Urothelium cell line (cell line): ENCODE measurements around the gene SOAT2.

ENCODE experiments used
- DNase-seq: peaks from one replicate; pipeline ENCODE4 v3.0.0; 2011; ENCODE audit warnings: low spot score, mixed read lengths
- FAIRE-seq: peaks from 2 replicates; lab custom pipeline; 2011; peaks lifted over from hg19 to GRCh38; lab: Jason Lieb, UNC

SOAT2 gene, protein sequence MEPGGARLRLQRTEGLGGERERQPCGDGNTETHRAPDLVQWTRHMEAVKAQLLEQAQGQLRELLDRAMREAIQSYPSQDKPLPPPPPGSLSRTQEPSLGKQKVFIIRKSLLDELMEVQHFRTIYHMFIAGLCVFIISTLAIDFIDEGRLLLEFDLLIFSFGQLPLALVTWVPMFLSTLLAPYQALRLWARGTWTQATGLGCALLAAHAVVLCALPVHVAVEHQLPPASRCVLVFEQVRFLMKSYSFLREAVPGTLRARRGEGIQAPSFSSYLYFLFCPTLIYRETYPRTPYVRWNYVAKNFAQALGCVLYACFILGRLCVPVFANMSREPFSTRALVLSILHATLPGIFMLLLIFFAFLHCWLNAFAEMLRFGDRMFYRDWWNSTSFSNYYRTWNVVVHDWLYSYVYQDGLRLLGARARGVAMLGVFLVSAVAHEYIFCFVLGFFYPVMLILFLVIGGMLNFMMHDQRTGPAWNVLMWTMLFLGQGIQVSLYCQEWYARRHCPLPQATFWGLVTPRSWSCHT

DNA sequence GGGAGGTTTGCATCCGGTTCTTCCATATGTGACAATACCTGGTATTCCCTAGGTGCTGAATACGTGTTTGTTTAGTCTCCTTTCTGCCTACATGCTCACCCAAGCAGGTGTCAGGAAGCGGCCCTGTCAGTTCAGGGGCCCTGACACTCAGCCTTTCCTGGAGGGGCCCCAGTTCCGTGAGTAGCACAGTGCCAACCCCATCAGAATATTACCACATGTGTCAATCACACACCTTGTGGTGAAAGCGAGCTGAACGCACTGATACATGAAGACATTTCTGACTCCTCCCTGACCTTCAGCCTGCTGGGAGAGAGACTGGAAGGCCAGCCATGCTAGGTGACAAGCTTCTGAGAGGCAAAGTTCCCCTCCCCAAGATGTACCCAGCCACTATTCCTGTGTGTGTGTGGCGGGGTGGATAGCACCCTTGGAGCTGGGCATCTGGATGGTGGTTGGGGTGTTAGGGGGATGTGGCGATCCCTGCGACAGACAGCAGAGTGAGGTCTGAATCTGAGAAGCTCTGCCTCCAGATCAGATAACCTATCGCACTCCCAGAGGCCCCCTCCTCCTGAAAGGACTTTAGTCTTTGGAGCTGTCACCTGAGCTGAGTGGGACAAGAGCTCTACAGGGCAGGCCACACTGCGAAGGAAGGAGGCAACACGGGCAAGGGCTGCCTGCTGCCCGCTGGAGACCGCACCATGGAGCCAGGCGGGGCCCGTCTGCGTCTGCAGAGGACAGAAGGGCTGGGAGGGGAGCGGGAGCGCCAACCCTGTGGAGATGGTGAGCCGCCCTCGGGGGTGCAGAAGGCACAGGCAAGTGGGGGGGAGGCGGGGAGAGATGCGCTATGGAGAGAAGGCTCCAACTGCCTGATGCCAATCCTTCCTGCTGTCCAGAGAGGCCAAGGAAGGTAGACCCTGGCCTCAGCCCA, at the start of gene SOAT2:
Gene SOAT2 (plus strand): TSS at position 604 of the 925 bp plus-strand sequence. CDS start 92 bp downstream, at position 696.
- DNase-seq (no peak), FAIRE-seq (no peak)

DNA sequence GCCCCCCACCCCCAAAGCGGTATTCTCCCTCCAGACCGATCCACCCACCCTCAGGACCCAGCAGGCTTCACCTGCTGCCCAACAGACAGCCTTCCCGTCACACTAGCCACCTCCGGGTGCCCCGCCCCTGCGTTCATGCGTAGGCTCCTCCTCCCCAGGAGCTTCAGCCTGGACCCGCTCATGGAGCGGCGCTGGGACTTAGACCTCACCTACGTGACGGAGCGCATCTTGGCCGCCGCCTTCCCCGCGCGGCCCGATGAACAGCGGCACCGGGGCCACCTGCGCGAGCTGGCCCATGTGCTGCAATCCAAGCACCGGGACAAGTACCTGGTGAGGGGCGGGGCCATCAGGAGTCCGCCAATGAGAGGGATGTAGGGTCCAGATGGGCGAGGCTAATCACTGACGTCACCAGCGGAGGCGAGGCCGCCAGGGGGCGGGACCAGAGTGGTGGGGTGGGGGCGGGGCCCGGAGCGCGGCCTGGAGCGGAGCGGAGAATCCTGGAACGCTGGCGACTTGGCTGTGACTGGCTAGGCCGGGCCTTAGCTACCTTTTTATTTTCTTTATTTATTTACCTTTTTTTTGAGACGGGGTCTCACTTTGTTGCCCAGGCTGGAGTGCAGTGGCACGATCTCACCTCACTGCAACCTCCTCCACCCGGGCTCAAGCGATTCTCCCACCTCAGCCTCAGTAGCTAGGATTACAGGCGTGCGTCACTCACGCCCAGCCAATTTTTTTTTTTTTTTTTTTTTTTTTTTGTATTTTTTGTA, 49.0 kb upstream of the SOAT2 start:
- no peak for FAIRE-seq
- no peak for DNase-seq

DNA sequence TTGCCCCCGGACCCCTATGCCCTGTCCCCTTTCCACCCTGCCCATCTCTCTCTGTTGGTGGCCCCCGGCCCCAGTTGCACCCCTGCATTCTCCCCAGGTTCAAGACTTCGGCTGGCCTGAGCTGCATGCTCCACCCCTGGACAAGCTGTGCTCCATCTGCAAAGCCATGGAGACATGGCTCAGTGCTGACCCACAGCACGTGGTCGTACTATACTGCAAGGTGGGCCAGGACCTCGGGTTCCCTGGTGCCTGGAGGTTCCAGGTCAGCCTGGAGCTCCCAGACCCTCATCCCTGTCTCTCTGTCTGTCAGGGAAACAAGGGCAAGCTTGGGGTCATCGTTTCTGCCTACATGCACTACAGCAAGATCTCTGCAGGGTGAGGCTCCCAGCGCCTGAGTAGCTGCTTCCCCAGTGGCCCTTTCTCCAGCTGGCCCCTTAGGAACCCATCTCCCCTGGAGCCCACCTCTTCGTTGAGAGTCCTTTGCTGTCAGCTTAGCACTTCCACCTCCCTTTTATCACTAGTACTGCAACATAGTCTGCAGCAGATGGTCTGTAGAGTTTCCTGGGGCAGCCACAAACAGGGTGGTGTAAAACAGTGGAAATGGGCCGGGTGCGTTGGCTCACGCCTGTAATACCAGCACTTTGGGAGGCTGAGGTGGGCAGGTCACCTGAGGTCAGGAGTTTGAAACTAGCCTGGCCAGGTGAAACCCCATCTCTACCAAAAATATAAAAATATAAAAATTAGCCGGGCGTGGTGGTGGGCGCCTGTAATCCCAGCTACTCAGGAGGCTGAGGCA, 47.6 kb upstream of the SOAT2 start:
- FAIRE-seq, result no peak
- no peak for DNase-seq

DNA sequence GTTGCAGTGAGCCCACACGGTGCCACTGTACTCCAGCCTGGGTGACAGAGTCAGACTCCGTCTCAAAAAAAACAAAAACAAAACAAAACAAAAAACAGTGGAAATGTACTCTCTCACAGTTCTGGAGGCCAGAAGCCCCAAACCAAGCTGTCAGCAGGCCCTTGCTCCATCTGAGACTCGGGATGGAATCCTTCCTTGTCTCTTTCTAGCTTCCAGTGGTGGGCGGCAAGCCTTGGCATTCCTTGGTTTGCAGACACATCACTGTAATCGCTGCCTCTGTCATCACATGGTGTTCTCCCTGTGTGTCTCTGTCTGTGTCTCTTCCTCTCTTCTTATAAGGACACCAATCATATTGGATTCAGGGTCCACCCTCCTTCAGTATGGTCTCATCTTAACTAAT, 47.0 kb upstream of the SOAT2 start:
- no peak for FAIRE-seq
- DNase-seq, result no peak

DNA sequence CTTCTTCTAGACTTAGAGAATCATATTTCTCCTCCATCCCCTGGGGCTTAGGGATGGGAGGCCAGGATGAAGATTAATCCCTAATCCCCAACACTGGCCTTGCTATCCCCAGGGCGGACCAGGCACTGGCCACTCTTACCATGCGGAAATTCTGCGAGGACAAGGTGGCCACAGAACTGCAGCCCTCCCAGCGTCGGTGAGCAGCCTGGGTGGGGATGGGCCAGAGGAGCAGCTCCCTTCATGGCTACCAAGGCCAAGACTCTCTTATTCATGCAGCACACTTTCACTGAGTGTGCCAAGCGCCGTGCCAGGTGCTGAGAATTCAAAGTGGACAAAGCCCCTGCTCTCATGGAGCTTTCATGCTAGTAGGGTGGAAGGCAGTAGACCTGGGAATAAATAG, 46.4 kb upstream of the SOAT2 start:
- FAIRE-seq, result no peak
- DNase-seq, result no peak

DNA sequence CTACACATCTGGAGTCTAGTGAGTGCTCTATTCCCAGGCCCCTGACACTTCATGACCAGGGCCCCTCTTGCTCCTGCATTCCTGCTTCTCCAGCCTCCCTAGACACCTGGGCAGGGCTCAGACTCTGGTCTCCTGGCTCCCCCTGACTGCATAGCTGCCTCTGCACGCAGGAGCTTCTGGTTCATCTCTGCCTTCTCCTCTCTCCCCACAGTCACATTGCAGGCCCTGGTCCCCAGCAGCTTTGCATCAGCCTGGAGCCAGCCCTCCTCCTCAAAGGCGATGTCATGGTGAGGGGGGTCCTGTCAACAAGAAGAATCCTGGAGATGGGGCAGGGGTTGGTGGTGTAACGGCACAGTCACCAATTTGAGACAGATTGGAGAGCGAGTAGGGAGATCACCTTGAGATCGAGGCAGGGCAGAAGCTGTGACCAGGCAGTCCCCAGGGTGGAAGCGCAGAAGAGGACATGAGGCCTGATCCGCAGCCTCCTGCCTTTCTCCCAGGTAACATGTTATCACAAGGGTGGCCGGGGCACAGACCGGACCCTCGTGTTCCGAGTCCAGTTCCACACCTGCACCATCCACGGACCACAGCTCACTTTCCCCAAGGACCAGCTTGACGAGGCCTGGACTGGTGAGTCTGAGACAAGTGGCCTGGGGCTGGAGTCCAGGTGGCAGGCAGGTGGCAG, 45.3 kb upstream of the SOAT2 start:
- DNase-seq, result no peak

DNA sequence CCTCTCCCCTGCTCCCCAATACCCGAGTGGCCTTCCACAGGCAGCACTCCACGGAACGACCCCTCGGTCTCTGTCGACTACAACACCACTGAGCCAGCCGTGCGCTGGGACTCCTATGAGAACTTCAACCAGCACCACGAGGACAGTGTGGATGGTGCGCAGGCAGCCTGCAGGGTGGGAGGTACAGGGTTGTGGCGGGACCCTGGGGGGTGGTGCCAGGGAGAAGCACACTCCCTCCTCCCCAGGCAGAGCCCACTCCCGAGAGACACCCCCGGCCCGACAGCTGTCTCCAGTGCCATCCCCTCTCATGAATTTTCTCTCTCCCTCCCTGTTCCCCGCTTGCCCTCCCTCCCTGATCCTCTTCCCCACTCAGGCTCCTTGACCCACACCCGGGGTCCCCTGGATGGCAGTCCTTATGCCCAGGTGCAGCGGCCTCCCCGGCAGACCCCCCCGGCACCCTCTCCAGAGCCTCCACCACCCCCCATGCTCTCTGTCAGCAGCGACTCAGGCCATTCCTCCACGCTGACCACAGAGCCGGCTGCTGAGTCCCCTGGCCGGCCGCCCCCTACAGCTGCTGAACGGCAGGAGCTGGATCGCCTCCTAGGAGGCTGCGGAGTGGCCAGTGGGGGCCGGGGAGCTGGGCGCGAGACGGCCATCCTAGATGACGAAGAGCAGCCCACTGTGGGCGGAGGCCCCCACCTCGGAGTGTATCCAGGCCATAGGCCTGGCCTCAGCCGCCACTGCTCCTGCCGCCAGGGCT, 44.4 kb upstream of the SOAT2 start:
- FAIRE-seq (no peak), DNase-seq (no peak)

More for the DNA sequence above, 45.3 kb upstream of the SOAT2 start:
- FAIRE-seq, result no peak

DNA sequence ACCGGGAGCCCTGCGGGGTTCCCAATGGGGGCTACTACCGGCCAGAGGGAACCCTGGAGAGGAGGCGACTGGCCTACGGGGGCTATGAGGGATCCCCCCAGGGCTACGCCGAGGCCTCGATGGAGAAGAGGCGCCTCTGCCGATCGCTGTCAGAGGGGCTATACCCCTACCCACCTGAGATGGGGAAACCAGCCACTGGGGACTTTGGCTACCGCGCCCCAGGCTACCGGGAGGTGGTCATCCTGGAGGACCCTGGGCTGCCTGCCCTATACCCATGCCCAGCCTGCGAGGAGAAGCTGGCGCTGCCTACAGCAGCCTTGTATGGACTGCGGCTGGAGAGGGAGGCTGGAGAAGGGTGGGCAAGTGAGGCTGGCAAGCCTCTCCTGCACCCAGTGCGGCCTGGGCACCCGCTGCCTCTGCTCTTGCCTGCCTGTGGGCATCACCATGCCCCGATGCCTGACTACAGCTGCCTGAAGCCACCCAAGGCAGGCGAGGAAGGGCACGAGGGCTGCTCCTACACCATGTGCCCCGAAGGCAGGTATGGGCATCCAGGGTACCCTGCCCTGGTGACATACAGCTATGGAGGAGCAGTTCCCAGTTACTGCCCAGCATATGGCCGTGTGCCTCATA, 43.7 kb upstream of the SOAT2 start:
- FAIRE-seq (no peak), DNase-seq (no peak)

DNA sequence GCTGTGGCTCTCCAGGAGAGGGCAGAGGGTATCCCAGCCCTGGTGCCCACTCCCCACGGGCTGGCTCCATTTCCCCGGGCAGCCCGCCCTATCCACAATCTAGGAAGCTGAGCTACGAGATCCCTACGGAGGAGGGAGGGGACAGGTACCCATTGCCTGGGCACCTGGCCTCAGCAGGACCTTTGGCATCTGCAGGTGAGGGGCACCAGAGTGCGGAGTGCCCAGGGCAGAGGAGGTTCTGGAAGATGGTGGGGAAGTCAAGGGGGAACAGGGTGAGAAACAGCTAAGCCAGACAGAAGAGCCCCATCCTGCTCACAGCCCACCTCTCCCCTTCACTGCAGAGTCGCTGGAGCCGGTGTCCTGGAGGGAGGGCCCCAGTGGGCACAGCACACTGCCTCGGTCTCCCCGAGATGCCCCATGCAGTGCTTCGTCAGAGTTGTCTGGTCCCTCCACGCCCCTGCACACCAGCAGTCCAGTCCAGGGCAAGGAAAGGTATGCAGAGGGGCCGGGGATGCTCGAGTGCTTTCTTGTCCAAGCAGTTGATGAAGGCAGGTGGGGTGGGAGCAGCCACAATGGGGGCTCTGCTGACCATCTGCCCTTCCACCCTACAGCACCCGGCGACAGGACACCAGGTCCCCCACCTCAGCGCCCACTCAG, 43.1 kb upstream of the SOAT2 start:
- no peak for FAIRE-seq
- no peak for DNase-seq

DNA sequence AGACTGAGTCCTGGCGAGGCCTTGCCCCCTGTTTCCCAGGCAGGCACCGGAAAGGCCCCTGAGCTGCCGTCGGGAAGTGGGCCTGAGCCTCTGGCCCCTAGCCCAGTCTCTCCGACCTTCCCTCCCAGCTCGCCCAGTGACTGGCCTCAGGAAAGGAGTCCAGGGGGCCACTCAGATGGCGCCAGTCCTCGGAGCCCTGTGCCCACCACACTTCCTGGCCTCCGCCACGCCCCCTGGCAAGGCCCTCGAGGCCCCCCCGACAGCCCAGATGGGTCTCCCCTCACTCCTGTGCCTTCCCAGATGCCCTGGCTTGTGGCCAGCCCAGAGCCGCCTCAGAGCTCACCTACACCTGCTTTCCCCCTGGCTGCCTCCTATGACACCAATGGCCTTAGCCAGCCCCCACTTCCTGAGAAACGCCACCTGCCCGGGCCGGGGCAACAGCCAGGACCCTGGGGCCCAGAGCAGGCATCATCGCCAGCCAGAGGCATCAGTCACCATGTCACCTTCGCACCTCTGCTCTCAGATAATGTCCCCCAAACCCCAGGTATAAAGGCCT, 42.5 kb upstream of the SOAT2 start:
- no peak for DNase-seq
- FAIRE-seq, result no peak

DNA sequence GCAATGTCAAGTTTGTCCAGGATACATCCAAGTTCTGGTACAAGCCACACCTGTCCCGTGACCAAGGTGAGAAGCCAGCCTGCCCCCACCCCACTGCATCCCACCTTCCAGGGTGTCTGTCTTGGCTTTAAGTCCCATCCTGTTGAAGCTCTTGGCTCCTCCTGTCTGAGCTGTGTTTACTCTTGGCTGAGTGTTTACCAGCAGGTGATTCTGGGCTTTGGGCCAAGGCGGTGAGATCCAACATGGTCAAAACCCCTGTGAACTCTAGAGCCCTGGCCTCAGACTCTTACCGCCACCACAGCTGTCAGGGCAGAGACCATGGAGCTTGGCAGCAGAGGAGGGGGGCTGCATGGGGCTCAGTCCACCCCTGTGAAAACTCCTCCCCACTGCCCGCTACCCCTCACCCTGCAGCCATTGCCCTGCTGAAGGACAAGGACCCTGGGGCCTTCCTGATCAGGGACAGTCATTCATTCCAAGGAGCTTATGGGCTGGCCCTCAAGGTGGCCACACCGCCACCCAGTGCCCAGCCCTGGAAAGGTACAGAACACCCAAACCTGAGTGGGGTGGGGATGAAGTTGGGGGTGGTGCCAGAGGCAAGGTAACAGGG, 41.8 kb upstream of the SOAT2 start:
- FAIRE-seq, result no peak
- DNase-seq, result no peak

DNA sequence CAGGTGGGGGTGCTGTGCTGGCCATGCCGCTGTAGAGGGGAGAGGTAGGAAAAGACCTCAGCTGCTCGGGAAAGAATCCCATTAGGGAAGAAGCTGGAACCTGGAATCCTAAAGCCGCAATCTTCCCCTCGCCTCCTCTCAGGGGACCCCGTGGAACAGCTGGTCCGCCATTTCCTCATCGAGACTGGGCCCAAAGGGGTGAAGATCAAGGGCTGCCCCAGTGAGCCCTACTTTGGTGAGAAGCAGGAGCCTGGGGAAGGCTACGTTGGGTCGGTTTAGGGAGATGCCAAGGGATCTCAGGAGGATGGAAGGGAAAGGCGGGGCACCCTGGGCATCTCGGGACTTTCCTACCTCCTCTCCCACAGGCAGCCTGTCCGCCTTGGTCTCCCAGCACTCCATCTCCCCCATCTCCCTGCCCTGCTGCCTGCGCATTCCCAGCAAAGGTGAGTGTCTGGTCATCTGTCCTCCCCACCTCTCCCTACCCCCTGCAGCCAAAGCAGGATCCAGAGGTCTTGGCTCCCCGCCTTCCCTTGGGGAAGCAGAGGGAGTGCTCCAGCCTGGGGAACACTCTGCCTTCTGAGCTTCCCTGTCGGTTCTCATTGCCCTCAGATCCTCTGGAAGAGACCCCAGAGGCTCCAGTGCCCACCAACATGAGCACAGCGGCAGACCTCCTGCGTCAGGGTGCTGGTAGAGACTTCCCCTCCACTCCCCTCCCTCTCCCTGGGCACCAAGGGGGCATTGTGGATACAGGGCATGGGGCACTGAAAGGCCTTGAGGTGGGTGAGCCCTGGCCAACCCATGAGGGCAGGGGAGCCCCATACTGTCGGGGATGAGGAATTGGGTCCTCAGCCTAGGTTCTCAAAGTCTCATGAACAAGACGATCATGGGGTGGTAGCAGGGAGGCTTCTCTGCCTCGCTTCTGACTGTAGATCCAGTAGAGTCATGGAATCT, 41.0 kb upstream of the SOAT2 start:
- DNase-seq (no peak), FAIRE-seq (no peak)

DNA sequence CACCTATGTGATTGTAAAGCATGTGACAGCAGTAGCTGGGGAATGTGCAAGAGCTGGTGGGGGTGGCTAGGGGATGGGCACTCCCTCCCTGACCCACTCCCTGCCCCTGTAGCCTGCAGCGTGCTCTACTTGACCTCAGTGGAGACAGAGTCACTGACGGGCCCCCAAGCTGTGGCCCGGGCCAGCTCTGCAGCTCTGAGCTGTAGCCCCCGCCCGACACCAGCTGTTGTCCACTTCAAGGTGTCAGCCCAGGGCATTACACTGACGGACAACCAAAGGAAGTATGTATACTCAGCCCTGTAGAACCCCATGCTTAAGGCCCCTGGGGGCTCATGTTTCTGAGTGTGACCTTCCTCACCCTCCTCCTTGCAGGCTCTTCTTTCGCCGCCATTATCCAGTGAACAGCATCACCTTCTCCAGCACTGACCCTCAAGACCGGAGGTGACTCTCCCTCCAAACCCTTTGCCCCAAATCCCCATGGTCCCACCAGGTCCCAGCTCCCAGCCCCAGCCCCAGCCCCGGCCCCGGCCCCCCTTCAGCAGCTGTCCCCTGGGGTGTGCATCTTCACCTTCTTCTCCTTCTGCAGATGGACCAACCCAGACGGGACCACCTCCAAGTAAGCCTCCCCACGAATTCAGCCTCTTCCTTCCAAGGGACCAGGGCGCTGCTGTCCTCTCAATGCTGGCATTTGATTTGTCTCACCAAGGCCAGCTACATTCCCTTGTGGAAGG, 40.1 kb upstream of the SOAT2 start:
- FAIRE-seq, result no peak
- no peak for DNase-seq

DNA sequence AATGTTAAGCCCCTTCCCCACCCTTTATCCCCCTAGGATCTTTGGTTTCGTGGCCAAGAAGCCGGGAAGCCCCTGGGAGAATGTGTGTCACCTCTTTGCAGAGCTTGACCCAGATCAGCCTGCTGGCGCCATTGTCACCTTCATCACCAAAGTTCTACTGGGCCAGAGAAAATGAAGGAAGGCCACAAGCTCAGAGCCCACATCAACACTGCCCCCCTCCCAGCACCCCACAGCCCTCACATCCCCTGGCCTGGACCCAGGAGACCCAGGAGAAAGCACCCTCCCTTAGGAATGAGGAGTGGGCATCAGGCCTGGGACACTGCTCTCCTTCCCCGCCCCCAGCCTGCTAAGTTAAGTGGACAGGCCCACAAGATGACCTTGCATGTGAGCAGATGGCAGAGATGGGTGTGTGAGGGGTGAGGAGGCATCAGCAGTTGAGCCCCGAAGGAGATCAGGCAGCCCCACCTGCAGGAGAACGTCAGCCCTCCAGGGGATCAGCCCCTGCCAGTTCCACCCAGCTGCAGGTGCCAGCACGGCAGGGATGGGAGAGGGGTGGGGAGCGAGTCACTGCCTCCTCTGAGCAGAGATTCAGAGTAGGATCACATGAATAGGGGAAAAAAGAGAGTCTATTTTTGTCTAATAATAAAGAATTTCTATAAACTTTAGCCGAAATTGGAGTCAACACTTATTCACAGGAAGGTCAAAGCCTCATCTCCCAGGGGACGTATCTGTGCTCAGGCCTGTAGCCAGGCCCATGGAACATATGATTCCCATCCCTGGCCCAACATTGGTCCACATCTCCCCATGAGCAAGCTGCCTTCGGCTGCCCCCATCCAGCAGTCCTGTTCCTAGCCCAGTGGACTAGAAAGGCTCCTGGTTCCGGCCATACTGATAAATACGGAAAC, 39.3 kb upstream of the SOAT2 start:
- peak; percentile 56 for FAIRE-seq
- no peak for DNase-seq
